ENCODE data around the gene PTPN14.

DNA sequence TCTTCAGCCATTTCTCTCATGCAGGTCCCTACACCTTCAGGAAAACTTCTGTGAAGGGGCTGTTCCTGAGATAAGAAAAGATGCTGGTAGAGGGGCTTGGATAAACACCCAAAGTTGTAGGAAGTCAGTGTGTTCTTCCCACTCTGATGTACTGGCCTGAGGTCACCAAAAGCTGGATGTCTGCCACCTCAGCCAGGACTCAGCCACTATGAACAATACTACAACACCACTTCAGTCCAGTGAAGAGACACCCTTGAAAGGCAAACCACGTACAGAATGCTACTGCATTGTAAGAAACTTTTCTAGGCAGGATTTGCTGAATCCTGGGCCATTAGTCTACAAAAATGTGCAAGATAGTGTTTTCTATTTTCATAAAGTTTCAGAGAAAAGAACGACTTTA lies 2.4 kb downstream of the PTPN14 start:
- TF ChIP-seq, protein P1, sequence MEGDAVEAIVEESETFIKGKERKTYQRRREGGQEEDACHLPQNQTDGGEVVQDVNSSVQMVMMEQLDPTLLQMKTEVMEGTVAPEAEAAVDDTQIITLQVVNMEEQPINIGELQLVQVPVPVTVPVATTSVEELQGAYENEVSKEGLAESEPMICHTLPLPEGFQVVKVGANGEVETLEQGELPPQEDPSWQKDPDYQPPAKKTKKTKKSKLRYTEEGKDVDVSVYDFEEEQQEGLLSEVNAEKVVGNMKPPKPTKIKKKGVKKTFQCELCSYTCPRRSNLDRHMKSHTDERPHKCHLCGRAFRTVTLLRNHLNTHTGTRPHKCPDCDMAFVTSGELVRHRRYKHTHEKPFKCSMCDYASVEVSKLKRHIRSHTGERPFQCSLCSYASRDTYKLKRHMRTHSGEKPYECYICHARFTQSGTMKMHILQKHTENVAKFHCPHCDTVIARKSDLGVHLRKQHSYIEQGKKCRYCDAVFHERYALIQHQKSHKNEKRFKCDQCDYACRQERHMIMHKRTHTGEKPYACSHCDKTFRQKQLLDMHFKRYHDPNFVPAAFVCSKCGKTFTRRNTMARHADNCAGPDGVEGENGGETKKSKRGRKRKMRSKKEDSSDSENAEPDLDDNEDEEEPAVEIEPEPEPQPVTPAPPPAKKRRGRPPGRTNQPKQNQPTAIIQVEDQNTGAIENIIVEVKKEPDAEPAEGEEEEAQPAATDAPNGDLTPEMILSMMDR (IDR thresholded peaks at IDR 0.05): no peak
- no peak for TF ChIP-seq POLR2A (IDR thresholded peaks at IDR 0.05)
